ENCODE data around the gene OR10H1. TPM values are rescaled to one million over a fixed set of nuclear protein-coding genes. Genes with fewer than 3 reads are reported as not detected.
"Not testable (repeated sequence)": the region's sequence is repeated elsewhere in the genome, so short reads cannot be mapped to it uniquely, and the experiment has no call there.

The OR10H1 gene
- total and polyA plus RNA-seq, 4 donors: under 0.01 TPM; not detected in 3

DNA sequence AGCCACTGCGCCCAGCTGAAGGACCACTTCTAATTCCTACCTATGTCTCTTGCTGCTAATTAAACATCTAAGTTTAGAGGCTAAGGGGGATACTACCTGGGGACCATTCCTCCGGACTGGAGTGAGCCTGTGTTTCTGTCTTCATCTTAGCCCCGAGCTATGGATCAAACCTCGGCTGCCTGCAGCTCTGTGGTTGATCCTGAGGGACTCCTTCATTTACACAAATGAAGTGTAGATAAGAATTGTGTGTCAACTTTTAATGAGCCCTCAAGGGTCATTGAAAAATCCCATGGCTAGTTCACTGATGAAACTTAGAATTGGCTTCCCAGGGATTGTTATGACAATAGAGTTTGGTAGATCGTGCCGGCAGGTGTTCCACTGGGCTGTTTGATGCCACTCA is 31.5 kb upstream of the OR10H1 start:
- H3K27me3 ChIP-seq (ENCODE audit: control insufficient read depth in 4 of 4, insufficient read depth in 4 of 4, low read length in 3 of 4): no peaks in the 10 kb centered on the region
- TF ChIP-seq, protein P1, sequence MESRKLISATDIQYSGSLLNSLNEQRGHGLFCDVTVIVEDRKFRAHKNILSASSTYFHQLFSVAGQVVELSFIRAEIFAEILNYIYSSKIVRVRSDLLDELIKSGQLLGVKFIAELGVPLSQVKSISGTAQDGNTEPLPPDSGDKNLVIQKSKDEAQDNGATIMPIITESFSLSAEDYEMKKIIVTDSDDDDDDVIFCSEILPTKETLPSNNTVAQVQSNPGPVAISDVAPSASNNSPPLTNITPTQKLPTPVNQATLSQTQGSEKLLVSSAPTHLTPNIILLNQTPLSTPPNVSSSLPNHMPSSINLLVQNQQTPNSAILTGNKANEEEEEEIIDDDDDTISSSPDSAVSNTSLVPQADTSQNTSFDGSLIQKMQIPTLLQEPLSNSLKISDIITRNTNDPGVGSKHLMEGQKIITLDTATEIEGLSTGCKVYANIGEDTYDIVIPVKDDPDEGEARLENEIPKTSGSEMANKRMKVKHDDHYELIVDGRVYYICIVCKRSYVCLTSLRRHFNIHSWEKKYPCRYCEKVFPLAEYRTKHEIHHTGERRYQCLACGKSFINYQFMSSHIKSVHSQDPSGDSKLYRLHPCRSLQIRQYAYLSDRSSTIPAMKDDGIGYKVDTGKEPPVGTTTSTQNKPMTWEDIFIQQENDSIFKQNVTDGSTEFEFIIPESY (IDR thresholded peaks at IDR 0.05): no peak
- TF ChIP-seq YY1 (IDR thresholded peaks at IDR 0.05) (no peak), HNF4A (conservative IDR thresholded peaks at IDR 0.05) (no peak), FOXA2 (IDR thresholded peaks at IDR 0.05) (no peak), TAF1 (conservative IDR thresholded peaks at IDR 0.05) (no peak), HNF4G (IDR thresholded peaks at IDR 0.05) (no peak), JUND (IDR thresholded peaks at IDR 0.05) (no peak), FOXA1 (IDR thresholded peaks at IDR 0.05) (no peak), RAD21 (IDR thresholded peaks at IDR 0.05) (no peak), SP1 (IDR thresholded peaks at IDR 0.05) (no peak), RXRA (IDR thresholded peaks at IDR 0.05) (no peak)
- TF ChIP-seq, protein P2, sequence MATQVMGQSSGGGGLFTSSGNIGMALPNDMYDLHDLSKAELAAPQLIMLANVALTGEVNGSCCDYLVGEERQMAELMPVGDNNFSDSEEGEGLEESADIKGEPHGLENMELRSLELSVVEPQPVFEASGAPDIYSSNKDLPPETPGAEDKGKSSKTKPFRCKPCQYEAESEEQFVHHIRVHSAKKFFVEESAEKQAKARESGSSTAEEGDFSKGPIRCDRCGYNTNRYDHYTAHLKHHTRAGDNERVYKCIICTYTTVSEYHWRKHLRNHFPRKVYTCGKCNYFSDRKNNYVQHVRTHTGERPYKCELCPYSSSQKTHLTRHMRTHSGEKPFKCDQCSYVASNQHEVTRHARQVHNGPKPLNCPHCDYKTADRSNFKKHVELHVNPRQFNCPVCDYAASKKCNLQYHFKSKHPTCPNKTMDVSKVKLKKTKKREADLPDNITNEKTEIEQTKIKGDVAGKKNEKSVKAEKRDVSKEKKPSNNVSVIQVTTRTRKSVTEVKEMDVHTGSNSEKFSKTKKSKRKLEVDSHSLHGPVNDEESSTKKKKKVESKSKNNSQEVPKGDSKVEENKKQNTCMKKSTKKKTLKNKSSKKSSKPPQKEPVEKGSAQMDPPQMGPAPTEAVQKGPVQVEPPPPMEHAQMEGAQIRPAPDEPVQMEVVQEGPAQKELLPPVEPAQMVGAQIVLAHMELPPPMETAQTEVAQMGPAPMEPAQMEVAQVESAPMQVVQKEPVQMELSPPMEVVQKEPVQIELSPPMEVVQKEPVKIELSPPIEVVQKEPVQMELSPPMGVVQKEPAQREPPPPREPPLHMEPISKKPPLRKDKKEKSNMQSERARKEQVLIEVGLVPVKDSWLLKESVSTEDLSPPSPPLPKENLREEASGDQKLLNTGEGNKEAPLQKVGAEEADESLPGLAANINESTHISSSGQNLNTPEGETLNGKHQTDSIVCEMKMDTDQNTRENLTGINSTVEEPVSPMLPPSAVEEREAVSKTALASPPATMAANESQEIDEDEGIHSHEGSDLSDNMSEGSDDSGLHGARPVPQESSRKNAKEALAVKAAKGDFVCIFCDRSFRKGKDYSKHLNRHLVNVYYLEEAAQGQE (IDR thresholded peaks at IDR 0.05): no peak
- TF ChIP-seq, protein P3, sequence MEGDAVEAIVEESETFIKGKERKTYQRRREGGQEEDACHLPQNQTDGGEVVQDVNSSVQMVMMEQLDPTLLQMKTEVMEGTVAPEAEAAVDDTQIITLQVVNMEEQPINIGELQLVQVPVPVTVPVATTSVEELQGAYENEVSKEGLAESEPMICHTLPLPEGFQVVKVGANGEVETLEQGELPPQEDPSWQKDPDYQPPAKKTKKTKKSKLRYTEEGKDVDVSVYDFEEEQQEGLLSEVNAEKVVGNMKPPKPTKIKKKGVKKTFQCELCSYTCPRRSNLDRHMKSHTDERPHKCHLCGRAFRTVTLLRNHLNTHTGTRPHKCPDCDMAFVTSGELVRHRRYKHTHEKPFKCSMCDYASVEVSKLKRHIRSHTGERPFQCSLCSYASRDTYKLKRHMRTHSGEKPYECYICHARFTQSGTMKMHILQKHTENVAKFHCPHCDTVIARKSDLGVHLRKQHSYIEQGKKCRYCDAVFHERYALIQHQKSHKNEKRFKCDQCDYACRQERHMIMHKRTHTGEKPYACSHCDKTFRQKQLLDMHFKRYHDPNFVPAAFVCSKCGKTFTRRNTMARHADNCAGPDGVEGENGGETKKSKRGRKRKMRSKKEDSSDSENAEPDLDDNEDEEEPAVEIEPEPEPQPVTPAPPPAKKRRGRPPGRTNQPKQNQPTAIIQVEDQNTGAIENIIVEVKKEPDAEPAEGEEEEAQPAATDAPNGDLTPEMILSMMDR (IDR thresholded peaks at IDR 0.05; ENCODE audit: low read depth, low read length, missing input control): no peak
- TF ChIP-seq, protein P4, sequence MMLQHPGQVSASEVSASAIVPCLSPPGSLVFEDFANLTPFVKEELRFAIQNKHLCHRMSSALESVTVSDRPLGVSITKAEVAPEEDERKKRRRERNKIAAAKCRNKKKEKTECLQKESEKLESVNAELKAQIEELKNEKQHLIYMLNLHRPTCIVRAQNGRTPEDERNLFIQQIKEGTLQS (IDR thresholded peaks at IDR 0.05): no peak
- TF ChIP-seq, protein P5, sequence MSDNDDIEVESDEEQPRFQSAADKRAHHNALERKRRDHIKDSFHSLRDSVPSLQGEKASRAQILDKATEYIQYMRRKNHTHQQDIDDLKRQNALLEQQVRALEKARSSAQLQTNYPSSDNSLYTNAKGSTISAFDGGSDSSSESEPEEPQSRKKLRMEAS (IDR thresholded peaks at IDR 0.05): no peak
- no peak overlapping the region for H3K9ac ChIP-seq (ENCODE audit: low read depth in 1 of 2, low read length in 2 of 2)
- H3K4me1 ChIP-seq (ENCODE audit: control insufficient read depth in 4 of 4, insufficient read depth in 4 of 4, low read length in 3 of 4): no peaks in the 10 kb centered on the region
- DNase-seq (ENCODE audit: low spot score): no peak
- H3K4me3 ChIP-seq (ENCODE audit: low read depth in 1 of 3, low read length in 3 of 3): no peak overlapping the region
- H3K9me3 ChIP-seq (ENCODE audit: control insufficient read depth in 4 of 4, low read length in 3 of 4): no peaks in the 10 kb centered on the region
- H3K36me3 ChIP-seq (ENCODE audit: control insufficient read depth in 4 of 4, insufficient read depth in 3 of 4, low read depth in 1 of 4, low read length in 3 of 4): no peaks in the 10 kb centered on the region
- H3K27ac ChIP-seq (ENCODE audit: low read depth in 1 of 2, low read length in 2 of 2): no peak overlapping the region
- 79% methylated on average over 6 of the region's 6 CpGs for WGBS

DNA sequence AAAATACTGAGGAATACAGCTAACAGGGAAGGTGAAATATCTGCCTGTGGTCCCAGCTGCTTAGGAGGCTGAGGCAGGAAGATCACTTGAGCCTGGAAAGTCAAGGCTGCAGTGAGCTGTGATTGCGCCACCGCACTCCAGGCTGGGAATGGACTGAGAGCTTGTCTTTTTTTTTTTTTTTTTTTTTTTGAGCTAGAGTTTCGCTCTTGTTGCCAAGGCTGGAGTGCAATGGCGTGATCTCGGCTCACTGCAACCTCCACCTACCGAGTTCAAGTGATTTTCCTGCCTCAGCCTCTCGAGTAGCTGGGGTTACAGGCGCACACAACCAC is 28.4 kb upstream of the OR10H1 start:
- not testable (repeated sequence) for H3K27ac ChIP-seq (ENCODE audit: low read depth in 1 of 2, low read length in 2 of 2); H3K36me3 ChIP-seq (ENCODE audit: control insufficient read depth in 4 of 4, insufficient read depth in 3 of 4, low read depth in 1 of 4, low read length in 3 of 4); H3K9ac ChIP-seq (ENCODE audit: low read depth in 1 of 2, low read length in 2 of 2); H3K4me1 ChIP-seq (ENCODE audit: control insufficient read depth in 4 of 4, insufficient read depth in 4 of 4, low read length in 3 of 4); H3K4me3 ChIP-seq (ENCODE audit: low read depth in 1 of 3, low read length in 3 of 3); H3K27me3 ChIP-seq (ENCODE audit: control insufficient read depth in 4 of 4, insufficient read depth in 4 of 4, low read length in 3 of 4); DNase-seq (ENCODE audit: low spot score); H3K9me3 ChIP-seq (ENCODE audit: control insufficient read depth in 4 of 4, low read length in 3 of 4)
- WGBS: 50% methylated on average over 8 of the region's 8 CpGs

Measured in liver (tissue), 9 donors.